Activated CD8-positive, alpha-beta memory T cell treated with anti-CD3 and anti-CD28 coated beads for 48 hours (primary cell): Measurements from ENCODE around the gene KIF21A.

Source experiments
- DNase-seq, 3 experiments: peaks; one replicate each; pipeline ENCODE4 v3.0.0-alpha.2; 2020; ENCODE audit warnings: low read depth in 2 of 3, low spot score in 2 of 3

Gene KIF21A

GRCh38 chr12:39389399-39390150 is 53.3 kb downstream of the KIF21A start:
- DNase-seq: no peak

GRCh38 chr12:39386335-39386734 is 56.6 kb downstream of the KIF21A start:
- DNase-seq: no peak

GRCh38 chr12:39383114-39383513 is 59.8 kb downstream of the KIF21A start:
- no peak for DNase-seq

GRCh38 chr12:39380090-39380489 is 62.8 kb downstream of the KIF21A start:
- no peak for DNase-seq

- DNase-seq: no peak
Measured at GRCh38 chr12:39378341-39378740, 64.6 kb downstream of the KIF21A start.

- DNase-seq: no peak
Measured at GRCh38 chr12:39375206-39375808, 67.6 kb downstream of the KIF21A start.

- DNase-seq: no peak
Measured at GRCh38 chr12:39372929-39373328, 70.0 kb downstream of the KIF21A start.

- DNase-seq: no peak
Measured at GRCh38 chr12:39372204-39372925, 70.6 kb downstream of the KIF21A start.

GRCh38 chr12:39369756-39370155 is 73.2 kb downstream of the KIF21A start:
- DNase-seq: no peak

GRCh38 chr12:39368891-39369290 is 74.0 kb downstream of the KIF21A start:
- DNase-seq: no peak

GRCh38 chr12:39368096-39368495 is 74.8 kb downstream of the KIF21A start:
- DNase-seq: no peak

- no peak for DNase-seq
Measured at GRCh38 chr12:39367494-39367893, 75.4 kb downstream of the KIF21A start.

GRCh38 chr12:39365364-39366001 is 77.4 kb downstream of the KIF21A start:
- DNase-seq: no peak

- DNase-seq: no peak
Measured at GRCh38 chr12:39364196-39364595, 78.7 kb downstream of the KIF21A start.

- DNase-seq: no peak
Measured at GRCh38 chr12:39359645-39360044, 83.3 kb downstream of the KIF21A start.

- DNase-seq: no peak
Measured at GRCh38 chr12:39357041-39357440, 85.9 kb downstream of the KIF21A start.

GRCh38 chr12:39355841-39356240 is 87.1 kb downstream of the KIF21A start:
- DNase-seq: no peak

GRCh38 chr12:39354955-39355354 is 88.0 kb downstream of the KIF21A start:
- DNase-seq: no peak

GRCh38 chr12:39352471-39353017 is 90.4 kb downstream of the KIF21A start:
- DNase-seq: no peak

- no peak for DNase-seq
Measured at GRCh38 chr12:39351153-39351552, 91.8 kb downstream of the KIF21A start.

- DNase-seq: no peak
Measured at GRCh38 chr12:39348941-39349626, 93.8 kb downstream of the KIF21A start.
